Hepatic stellate cell (primary cell): ENCODE data around the gene TGFA.
"Not testable (repeated sequence)": the region's sequence is repeated elsewhere in the genome, so short reads cannot be mapped to it uniquely, and the experiment has no call there.

Source experiments
- DNase-seq: peaks from one replicate; pipeline ENCODE4 v3.0.0; 2011; ENCODE audit warnings: low spot score

TGFA gene

GRCh38 chr2:70498054-70498453, 55.6 kb downstream of the TGFA start:
- no peak for DNase-seq

- DNase-seq, result no peak
Observed at GRCh38 chr2:70496819-70497218, 56.8 kb downstream of the TGFA start.

GRCh38 chr2:70494293-70494886, 59.2 kb downstream of the TGFA start:
- no peak for DNase-seq

GRCh38 chr2:70490381-70490780, 63.2 kb downstream of the TGFA start:
- no peak for DNase-seq

- DNase-seq, result no peak
Observed at GRCh38 chr2:70489165-70489564, 64.5 kb downstream of the TGFA start.

- DNase-seq, result no peak
Observed at GRCh38 chr2:70484086-70484485, 69.5 kb downstream of the TGFA start.

GRCh38 chr2:70482401-70482800, 71.2 kb downstream of the TGFA start:
- no peak for DNase-seq

GRCh38 chr2:70480468-70480867, 73.2 kb downstream of the TGFA start:
- no peak for DNase-seq

GRCh38 chr2:70479816-70480215, 73.8 kb downstream of the TGFA start:
- DNase-seq, result no peak

GRCh38 chr2:70477441-70477844, 76.2 kb downstream of the TGFA start:
- no peak for DNase-seq

GRCh38 chr2:70475266-70475665, 78.4 kb downstream of the TGFA start:
- DNase-seq, result no peak

- no peak for DNase-seq
Observed at GRCh38 chr2:70474256-70474848, 79.3 kb downstream of the TGFA start.

- DNase-seq, result no peak
Observed at GRCh38 chr2:70473101-70473722, 80.4 kb downstream of the TGFA start.

GRCh38 chr2:70472221-70472890, 81.3 kb downstream of the TGFA start:
- DNase-seq, result no peak

GRCh38 chr2:70471129-70471528, 82.5 kb downstream of the TGFA start:
- DNase-seq, result no peak

- DNase-seq, result no peak
Observed at GRCh38 chr2:70469961-70470360, 83.7 kb downstream of the TGFA start.

GRCh38 chr2:70469435-70469834, 84.2 kb downstream of the TGFA start:
- DNase-seq, result no peak

GRCh38 chr2:70468878-70469277, 84.7 kb downstream of the TGFA start:
- DNase-seq, result no peak

- no peak for DNase-seq
Observed at GRCh38 chr2:70467831-70468779, 85.5 kb downstream of the TGFA start.

GRCh38 chr2:70467237-70467636, 86.4 kb downstream of the TGFA start:
- DNase-seq, result no peak

GRCh38 chr2:70466647-70467046, 87.0 kb downstream of the TGFA start:
- DNase-seq, result not testable (repeated sequence)

GRCh38 chr2:70463997-70464396, 89.6 kb downstream of the TGFA start:
- no peak for DNase-seq
